Panc1 (cell line): ENCODE results near the gene ANXA6. TPM values are rescaled to one million over a fixed set of nuclear protein-coding genes. Genes with fewer than 3 reads are reported as not detected.

Experiments
- ATAC-seq: fragments of 200-7000 bp; cut with Tn5 transposase; 2 replicates; pipeline ENCODE4 v1.9.1; 2020; ENCODE audit warnings: mild to moderate bottlenecking, moderate library complexity
- BruUV-seq: library from RNA; stranded (reverse); fragments of 400-500 nt; replicated peaks from 2 replicates; lab custom pipeline; 2021; lab: Mats Ljungman, UMichigan
- CTCF ChIA-PET: fragments of 300-600 bp; sonication (Branson Sonifier 250); formaldehyde crosslinking; loops from one replicate; lab custom pipeline; 2022; ENCODE audit warnings: antibody characterized with exemption; lab: Charles Lee
- POLR2A ChIA-PET: fragments of 300-600 bp; sonication (Branson Sonifier 250); formaldehyde crosslinking; loops from one replicate; lab custom pipeline; 2022; ENCODE audit warnings: antibody characterized with exemption; lab: Charles Lee
- DNase-seq: peaks from one replicate; pipeline ENCODE4 v3.0.0-alpha.2; 2010; ENCODE audit warnings: low read depth, low spot score
- H3K27ac ChIP-seq: 2 replicates; pipeline ENCODE4 v1.5.1; 2011; ENCODE audit warnings: mild to moderate bottlenecking, low read length, inconsistent platforms
- H3K27me3 ChIP-seq: fragments of 200-500 bp; sonication (Bioruptor generic); 2 replicates; pipeline ENCODE4 v1.6.0; 2014; ENCODE audit warnings: low read length, inconsistent platforms; ENCODE audit not compliant: control insufficient read depth, insufficient read depth
- H3K36me3 ChIP-seq: fragments of 200-500 bp; sonication (Bioruptor generic); 2 replicates; pipeline ENCODE4 v1.5.1; 2014; ENCODE audit warnings: inconsistent platforms, mild to moderate bottlenecking, low read length, moderate library complexity; ENCODE audit not compliant: control insufficient read depth, insufficient read depth
- H3K4me1 ChIP-seq: 2 replicates; pipeline ENCODE4 v1.5.1; 2011; ENCODE audit warnings: inconsistent platforms, mild to moderate bottlenecking, low read length, moderate library complexity; ENCODE audit not compliant: control insufficient read depth, insufficient read depth
- H3K4me3 ChIP-seq, 2 experiments: 2 replicates each; pipeline ENCODE4 v1.5.1; 2011 to 2012; ENCODE audit warnings: low read depth in 2 of 2, low read length in 2 of 2, mild to moderate bottlenecking in 2 of 2, inconsistent platforms in 1 of 2, moderate library complexity in 1 of 2
- H3K9me3 ChIP-seq: fragments of 200-500 bp; sonication (Bioruptor generic); 2 replicates; pipeline ENCODE4 v1.5.1; 2014; ENCODE audit warnings: low read depth, mild to moderate bottlenecking, inconsistent platforms, low read length, moderate library complexity; ENCODE audit not compliant: control insufficient read depth, insufficient read depth
- POLR2AphosphoS5 ChIP-seq: IDR thresholded peaks from 2 replicates; pipeline ENCODE4 v1.6.1; 2012; ENCODE audit warnings: mild to moderate bottlenecking, low read depth, low read length, moderate library complexity
- SIN3A ChIP-seq: IDR thresholded peaks from 2 replicates; pipeline ENCODE4 v1.6.1; 2012; ENCODE audit warnings: low read depth, mild to moderate bottlenecking, low read length, moderate library complexity, borderline replicate concordance; ENCODE audit not compliant: insufficient read depth
- TCF7L2 ChIP-seq: IDR thresholded peaks from 2 replicates; pipeline ENCODE4 v1.6.1; 2011; ENCODE audit warnings: mild to moderate bottlenecking, low read depth, low read length, inconsistent platforms
- in situ Hi-C: cut with HindIII; loops from 2 replicates; pipeline ENCODE4 v1.10.0; 2016; ENCODE audit warnings: low sequenced_read_pairs, low pct_unique_long_range_greater_than_20kb
- intact Hi-C: fragments of 100-400 bp; cut with micrococcal nuclease; formaldehyde crosslinking; loops from one replicate; pipeline ENCODE4 v1.10.0; 2022; ENCODE audit not compliant: unreplicated experiment
- total RNA-seq: library from RNA; stranded (reverse); gene quantifications from one replicate; pipeline ENCODE4 v1.2.1, GENCODE V29; 2021; ENCODE audit not compliant: unreplicated experiment
- TF ChIP-seq, protein P1 (sequence below), 2 experiments: IDR thresholded peaks; 2 replicates each; pipeline ENCODE4 v1.6.1; 2011 to 2012; ENCODE audit warnings: low read depth in 2 of 2, control low read depth in 1 of 2, low read length in 1 of 2, mild to moderate bottlenecking in 1 of 2, moderate library complexity in 1 of 2; ENCODE audit not compliant: insufficient read depth in 1 of 2
- TF ChIP-seq, protein P2 (sequence below): fragments of 450-650 bp; IDR thresholded peaks from 2 replicates; pipeline ENCODE4 v1.5.1; 2017; ENCODE audit warnings: mild to moderate bottlenecking

ANXA6 gene
- total RNA-seq, 1 experiment from 2014 or later, result 60.0 TPM

DNA sequence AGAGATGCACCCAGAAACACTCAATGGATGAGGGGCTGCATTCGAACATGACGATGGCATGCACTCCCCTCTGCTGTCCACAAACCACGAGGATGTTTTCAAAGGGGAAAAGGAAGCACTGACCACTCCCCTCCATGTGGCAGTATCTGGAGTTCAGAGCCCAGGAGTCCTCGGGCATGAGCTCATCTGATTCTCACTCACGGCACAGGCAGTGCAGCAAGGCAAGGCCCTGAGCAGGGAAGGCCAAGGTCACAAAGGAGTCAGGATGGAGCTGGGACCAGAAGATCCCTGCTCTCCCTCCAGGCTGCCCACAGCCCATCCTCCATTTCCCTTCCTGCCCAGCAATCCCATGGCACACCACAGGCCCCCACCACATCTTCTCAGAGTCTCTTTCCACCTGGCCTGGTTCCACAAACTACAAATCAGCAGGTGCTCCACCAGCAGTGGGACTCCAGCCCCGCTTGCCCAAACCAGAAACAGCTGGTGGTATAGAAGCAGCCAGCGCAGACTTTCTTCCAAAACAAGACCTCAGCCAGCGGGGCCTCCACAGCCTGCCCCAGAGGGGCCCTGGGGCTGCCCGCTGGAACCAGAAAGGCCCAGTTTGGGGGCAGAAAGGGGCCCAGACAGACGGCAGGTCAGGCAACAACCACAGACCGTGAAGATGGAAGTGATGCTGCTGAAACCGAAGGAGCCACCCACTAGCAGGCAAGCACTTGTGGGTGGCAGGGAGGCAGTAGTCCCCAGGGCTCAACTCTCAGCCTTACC, 89.0 kb downstream of the ANXA6 start:
- no peak for TF ChIP-seq POLR2AphosphoS5
- no peak for TF ChIP-seq SIN3A
- no peak for TF ChIP-seq TCF7L2
- TF ChIP-seq, protein P1, sequence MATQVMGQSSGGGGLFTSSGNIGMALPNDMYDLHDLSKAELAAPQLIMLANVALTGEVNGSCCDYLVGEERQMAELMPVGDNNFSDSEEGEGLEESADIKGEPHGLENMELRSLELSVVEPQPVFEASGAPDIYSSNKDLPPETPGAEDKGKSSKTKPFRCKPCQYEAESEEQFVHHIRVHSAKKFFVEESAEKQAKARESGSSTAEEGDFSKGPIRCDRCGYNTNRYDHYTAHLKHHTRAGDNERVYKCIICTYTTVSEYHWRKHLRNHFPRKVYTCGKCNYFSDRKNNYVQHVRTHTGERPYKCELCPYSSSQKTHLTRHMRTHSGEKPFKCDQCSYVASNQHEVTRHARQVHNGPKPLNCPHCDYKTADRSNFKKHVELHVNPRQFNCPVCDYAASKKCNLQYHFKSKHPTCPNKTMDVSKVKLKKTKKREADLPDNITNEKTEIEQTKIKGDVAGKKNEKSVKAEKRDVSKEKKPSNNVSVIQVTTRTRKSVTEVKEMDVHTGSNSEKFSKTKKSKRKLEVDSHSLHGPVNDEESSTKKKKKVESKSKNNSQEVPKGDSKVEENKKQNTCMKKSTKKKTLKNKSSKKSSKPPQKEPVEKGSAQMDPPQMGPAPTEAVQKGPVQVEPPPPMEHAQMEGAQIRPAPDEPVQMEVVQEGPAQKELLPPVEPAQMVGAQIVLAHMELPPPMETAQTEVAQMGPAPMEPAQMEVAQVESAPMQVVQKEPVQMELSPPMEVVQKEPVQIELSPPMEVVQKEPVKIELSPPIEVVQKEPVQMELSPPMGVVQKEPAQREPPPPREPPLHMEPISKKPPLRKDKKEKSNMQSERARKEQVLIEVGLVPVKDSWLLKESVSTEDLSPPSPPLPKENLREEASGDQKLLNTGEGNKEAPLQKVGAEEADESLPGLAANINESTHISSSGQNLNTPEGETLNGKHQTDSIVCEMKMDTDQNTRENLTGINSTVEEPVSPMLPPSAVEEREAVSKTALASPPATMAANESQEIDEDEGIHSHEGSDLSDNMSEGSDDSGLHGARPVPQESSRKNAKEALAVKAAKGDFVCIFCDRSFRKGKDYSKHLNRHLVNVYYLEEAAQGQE (IDR thresholded peaks at IDR 0.05; ENCODE audit: insufficient read depth in 1 of 2, low read depth in 2 of 2, low read length in 1 of 2), result no peak
- TF ChIP-seq, protein P2, sequence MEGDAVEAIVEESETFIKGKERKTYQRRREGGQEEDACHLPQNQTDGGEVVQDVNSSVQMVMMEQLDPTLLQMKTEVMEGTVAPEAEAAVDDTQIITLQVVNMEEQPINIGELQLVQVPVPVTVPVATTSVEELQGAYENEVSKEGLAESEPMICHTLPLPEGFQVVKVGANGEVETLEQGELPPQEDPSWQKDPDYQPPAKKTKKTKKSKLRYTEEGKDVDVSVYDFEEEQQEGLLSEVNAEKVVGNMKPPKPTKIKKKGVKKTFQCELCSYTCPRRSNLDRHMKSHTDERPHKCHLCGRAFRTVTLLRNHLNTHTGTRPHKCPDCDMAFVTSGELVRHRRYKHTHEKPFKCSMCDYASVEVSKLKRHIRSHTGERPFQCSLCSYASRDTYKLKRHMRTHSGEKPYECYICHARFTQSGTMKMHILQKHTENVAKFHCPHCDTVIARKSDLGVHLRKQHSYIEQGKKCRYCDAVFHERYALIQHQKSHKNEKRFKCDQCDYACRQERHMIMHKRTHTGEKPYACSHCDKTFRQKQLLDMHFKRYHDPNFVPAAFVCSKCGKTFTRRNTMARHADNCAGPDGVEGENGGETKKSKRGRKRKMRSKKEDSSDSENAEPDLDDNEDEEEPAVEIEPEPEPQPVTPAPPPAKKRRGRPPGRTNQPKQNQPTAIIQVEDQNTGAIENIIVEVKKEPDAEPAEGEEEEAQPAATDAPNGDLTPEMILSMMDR, result no peak
- no peak overlapping the region for H3K27ac ChIP-seq

DNA sequence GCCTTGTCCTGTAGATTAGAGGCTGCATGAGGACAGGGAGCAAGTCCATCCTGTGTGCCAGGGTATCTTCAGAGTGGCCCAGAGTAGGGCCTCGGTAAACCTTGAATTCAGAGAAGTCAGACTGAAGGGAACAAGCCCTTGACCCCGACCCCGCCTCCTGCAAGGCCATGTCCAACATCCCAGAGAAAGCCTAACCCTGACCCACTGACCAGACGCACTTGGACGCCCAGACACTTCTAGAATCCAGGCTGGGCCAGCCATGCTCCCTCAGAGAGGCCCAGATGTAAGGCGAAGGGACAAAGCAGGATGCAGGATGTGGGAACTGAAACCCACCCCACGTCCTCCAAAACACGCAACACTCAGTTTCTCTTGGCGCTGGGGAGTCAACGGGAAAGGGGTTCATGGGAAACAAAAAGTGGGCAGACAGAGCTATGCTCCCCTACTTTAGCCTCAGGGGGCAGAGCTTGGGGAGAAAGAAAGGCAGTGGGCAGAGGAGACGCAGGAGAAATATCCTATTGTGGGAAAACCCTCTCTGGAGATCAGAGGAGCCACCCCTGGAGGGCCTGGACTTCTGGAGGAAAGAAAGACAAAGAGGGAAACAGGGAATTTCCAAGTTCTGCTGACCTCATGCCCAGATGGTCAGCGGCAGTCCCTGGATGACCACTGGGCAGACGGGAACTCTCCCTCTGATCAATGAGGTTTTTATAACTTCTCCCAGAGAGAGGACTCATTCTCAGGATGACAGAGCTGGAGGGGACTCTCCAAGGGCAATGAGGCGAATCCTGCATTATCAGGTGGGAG, 89.7 kb downstream of the ANXA6 start:
- Histone ChIP-seq H3K36me3 (no peaks in the 10 kb centered on the region), H3K4me1 (no peaks in the 10 kb centered on the region; the same call in 1 of the 2 replicates), H3K27me3 (no peaks in the 10 kb centered on the region), H3K4me3 (no peak overlapping the region), H3K9me3 (no peaks in the 10 kb centered on the region), H3K27ac (no peak overlapping the region)
- TF ChIP-seq, protein P2, result no peak
- TF ChIP-seq POLR2AphosphoS5, result no peak
- TF ChIP-seq, protein P1 (IDR thresholded peaks at IDR 0.05; ENCODE audit: insufficient read depth in 1 of 2, low read depth in 2 of 2, low read length in 1 of 2), result no peak
- TF ChIP-seq SIN3A, result no peak
- no peak for TF ChIP-seq TCF7L2
- in situ Hi-C loops, result no loop called here
- BruUV-seq, result no TSS peak
- no peak for ATAC-seq
- intact Hi-C loops, result no loop called here
- DNase-seq, result no peak
- ChIA-PET POLR2A (no interaction called here), CTCF (interaction anchor here (0.6 kb wide), 1 partner anchor 14 kb away, joined by 3 read pairs; no protein-coding TSS in a partner anchor)

More for the DNA sequence above, 89.0 kb downstream of the ANXA6 start:
- no peak for ATAC-seq
- CTCF ChIA-PET, result no interaction called here
- Histone ChIP-seq H3K9me3 (no peaks in the 10 kb centered on the region), H3K27me3 (no peaks in the 10 kb centered on the region), H3K4me3 (no peak overlapping the region), H3K36me3 (no peaks in the 10 kb centered on the region), H3K4me1 (no peaks in the 10 kb centered on the region)
- intact Hi-C loops, result no loop called here
- no TSS peak for BruUV-seq
- POLR2A ChIA-PET, result no interaction called here
- in situ Hi-C loops, result no loop called here
- DNase-seq, result no peak
